NCI-H2196 (cell line): ENCODE measurements around the gene SLC25A21.
A peak's percentile ranks its signal among the peaks of the same experiment; 100 is the strongest.
"Not testable (repeated sequence)": the region's sequence is repeated elsewhere in the genome, so short reads cannot be mapped to it uniquely, and the experiment has no call there.

Experiments
- DNase-seq: peaks from one replicate; lab custom pipeline; 2025; ENCODE audit not compliant: unreplicated experiment; lab: John Stamatoyannopoulos, UW

The SLC25A21 gene

DNA sequence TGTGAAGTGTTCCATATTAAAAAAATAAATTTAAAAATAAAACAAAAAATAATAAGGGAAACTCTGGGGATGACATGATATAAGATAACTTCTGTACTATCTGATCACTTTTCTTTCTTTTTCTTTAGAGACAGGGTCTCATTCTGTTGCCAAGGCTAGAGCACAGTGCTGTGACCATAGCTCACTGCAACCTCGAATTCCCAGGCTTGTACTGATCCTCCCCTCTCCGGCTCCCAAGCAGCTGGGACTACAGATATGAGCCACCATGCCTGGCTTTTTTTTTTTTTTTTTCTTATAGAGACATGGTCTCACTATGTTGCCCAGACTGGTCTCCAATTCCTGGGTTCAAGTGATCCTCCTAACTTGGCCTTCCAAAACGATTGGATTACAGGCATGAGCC is 14.9 kb upstream of the SLC25A21 start:
- no peak for DNase-seq

- DNase-seq = no peak
Observed at GRCh38 chr14:37186865-37187264, 14.5 kb upstream of the SLC25A21 start.

DNA sequence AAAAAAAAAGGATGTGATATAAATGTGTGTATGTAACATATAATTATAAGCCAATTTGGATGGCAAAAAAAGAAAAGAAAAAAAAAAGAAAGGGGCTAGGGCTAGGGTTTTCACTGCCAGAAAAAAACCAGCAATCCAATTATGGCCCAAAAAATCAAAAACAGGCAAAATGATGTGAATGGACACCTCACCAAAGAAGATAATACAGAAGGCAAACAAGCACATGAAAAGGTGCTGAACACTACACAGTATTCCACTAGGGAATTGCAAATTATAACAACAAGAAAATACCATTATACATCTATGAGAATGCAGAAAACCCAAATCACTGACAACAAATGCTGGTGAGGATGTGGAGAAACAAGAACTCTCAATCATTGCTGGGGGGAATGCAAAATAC is 13.3 kb upstream of the SLC25A21 start:
- DNase-seq = no peak

DNA sequence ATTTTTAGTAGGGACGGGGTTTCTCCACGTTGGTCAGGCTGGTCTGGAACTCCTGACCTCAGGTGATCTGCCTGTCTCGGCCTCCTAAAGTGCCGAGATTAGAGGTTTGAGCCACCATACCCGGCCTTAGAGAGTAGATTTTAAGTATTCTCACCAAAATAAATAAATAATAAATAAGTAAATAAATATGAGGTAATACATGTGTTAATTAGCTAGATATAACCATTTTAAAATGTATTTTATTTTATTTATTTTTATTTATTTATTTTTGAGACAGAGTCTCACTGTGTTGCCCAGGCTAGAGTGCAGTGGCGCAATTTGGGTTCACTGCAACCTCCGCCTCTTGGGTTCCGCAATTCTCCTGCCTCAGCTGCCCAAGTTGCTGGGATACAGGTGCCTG is 12.1 kb upstream of the SLC25A21 start:
- not testable (repeated sequence) for DNase-seq

DNA sequence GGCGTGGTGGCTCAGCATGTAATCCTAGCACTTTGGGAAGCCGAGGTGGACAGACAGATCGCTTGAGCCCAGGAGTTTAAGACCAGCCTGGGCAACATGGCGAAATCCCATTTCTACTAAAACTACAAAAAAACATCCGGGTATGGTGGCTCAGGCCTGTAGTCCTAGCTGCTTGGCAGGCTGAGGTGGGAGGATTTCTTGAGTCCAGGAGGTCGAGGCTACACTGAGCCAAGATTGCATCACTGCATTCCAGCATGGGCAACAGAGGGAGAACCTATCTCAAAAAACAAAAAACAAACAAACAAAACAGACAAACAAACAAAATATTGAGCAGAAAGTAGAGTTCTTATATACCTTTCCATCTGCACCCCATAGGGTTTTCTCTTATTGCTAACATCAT is 9.0 kb upstream of the SLC25A21 start:
- no peak for DNase-seq

- DNase-seq = not testable (repeated sequence)
Observed at GRCh38 chr14:37180886-37181285, 8.5 kb upstream of the SLC25A21 start.

- DNase-seq = no peak
Observed at GRCh38 chr14:37179896-37180502, 7.6 kb upstream of the SLC25A21 start.

- no peak for DNase-seq
Observed at GRCh38 chr14:37172936-37173614, 669 bp upstream of the SLC25A21 start.

GRCh38 chr14:37171678-37172023 is 755 bp downstream of the SLC25A21 start:
- no peak for DNase-seq

DNA sequence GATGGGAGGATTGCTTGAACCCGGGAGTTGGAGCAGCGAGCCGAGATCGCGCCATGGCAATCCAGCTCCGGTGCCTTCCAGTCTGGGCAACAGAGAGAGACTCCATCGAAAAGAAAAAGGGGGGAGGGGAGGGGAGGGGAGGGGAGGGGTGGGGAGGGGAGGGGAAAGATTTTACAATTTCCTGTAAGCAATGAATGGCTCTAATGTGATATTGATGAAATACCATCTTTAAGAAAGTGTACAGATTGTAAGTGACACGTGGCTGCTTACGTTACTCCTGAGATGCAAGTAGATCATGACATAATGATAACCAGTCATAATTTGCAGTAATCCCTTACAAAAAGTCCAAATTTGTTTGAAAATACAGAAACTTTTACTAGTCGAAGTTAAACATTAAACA is 1.4 kb downstream of the SLC25A21 start:
- DNase-seq = no peak

- DNase-seq = no peak
Observed at GRCh38 chr14:37170237-37170636, 2.2 kb downstream of the SLC25A21 start.

- peak; percentile 7 for DNase-seq
Observed at GRCh38 chr14:37168721-37169120, 3.7 kb downstream of the SLC25A21 start.

GRCh38 chr14:37167151-37168047 is 5.0 kb downstream of the SLC25A21 start:
- DNase-seq = no peak

- no peak for DNase-seq
Observed at GRCh38 chr14:37165794-37166193, 6.6 kb downstream of the SLC25A21 start.

GRCh38 chr14:37162307-37162706 is 10.1 kb downstream of the SLC25A21 start:
- not testable (repeated sequence) for DNase-seq

- no peak for DNase-seq
Observed at GRCh38 chr14:37157987-37158386, 14.4 kb downstream of the SLC25A21 start.

- DNase-seq = no peak
Observed at GRCh38 chr14:37153483-37153882, 18.9 kb downstream of the SLC25A21 start.

- DNase-seq = no peak
Observed at GRCh38 chr14:37153005-37153404, 19.4 kb downstream of the SLC25A21 start.

GRCh38 chr14:37150414-37150813 is 22.0 kb downstream of the SLC25A21 start:
- DNase-seq = peak; percentile 67

DNA sequence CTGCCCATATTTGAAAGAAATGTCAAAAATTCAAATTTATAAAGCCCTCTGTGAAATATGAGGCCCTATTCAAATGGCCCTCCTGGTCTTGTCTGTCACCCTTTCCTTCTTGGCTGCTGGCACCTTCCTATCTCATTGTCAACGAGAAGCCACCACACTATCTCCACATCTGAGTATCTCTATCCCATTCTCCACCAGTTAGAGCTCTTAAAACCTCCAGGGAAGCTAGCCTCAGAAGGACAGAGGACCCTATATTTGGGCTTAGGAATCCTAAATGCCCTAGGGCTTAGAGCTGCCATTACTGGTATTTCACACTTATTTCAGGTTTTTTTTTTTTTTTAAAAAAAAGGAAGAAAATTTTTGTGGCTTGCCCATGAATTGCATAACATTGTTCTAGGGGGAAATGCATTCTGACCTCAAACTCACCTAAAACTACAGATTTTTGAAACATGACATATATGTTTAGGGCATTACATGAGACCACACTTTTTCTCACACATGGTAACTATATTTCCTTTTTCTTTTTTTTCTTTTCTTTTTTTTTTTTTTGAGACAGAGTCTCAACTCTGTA is 25.0 kb downstream of the SLC25A21 start:
- DNase-seq = no peak

DNA sequence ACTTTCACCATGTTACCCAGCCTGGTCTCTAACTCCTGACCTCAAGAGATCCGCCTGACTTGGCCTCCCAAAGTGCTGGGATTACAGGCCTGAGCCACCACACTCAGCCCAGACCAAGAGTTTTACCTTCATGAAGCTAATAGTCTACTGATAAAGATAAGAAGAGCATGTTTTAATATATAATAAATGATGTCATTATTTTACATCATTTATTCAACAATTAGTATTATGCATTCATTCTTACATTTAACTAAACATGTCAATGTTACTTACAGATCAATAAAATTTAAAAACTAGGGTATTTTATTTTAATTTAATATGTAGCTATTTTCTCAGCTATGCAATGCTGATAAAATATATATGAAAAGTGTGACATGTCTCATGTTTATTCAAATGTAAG is 26.0 kb downstream of the SLC25A21 start:
- DNase-seq = not testable (repeated sequence)

DNA sequence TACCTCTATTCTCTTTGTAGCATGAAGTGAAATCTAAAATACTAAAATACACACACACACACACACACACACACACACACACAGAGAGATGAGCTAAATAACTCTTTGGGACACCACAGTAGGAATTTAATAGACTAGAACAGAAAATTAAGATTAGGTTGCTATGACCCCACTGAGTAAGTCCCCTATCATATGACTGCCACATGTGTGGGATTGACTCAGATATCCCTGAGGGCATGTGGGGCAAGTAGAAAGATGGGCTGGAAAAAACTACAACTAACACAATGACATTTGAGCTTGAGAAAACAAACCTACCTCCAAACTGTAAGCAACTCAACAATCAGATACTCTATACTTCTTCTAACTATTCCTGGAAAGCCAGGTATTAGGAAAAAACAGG is 27.0 kb downstream of the SLC25A21 start:
- DNase-seq = no peak
